PC-9 (cell line): ENCODE results near the gene SOX21.

Source experiments
- EZH2 ChIP-seq: fragments of 200-600 bp; sonication (generic); IDR thresholded peaks from 2 replicates; pipeline ENCODE4 v1.8.0; 2017; ENCODE audit warnings: antibody characterized with exemption, low read depth
- TF ChIP-seq, protein P1 (sequence below): fragments of 200-600 bp; sonication (generic); conservative IDR thresholded peaks from 2 replicates; pipeline ENCODE4 v1.6.1; 2017; ENCODE audit warnings: mixed run types, antibody characterized with exemption, mild to moderate bottlenecking, moderate library complexity

DNA sequence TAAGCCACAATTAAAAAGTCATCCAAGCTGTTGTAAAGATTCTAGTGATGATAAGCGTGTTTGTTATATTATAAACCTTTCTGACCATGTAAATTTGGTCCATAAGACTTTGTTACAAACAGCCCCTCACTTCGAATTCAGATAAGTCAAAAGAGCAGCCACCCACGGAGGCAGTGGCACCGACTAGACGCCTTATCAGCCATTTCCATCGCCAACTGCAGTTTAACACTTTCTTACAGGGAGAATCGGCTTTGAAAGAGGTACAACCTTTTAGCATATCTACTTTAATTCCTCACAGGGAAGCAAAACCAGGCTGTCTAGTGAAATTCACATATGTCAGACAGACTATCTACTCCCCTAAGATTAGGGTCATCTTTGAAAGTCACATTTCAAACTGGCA lies 47.5 kb downstream of the SOX21 start:
- TF ChIP-seq EZH2 = no peak
- TF ChIP-seq, protein P1, sequence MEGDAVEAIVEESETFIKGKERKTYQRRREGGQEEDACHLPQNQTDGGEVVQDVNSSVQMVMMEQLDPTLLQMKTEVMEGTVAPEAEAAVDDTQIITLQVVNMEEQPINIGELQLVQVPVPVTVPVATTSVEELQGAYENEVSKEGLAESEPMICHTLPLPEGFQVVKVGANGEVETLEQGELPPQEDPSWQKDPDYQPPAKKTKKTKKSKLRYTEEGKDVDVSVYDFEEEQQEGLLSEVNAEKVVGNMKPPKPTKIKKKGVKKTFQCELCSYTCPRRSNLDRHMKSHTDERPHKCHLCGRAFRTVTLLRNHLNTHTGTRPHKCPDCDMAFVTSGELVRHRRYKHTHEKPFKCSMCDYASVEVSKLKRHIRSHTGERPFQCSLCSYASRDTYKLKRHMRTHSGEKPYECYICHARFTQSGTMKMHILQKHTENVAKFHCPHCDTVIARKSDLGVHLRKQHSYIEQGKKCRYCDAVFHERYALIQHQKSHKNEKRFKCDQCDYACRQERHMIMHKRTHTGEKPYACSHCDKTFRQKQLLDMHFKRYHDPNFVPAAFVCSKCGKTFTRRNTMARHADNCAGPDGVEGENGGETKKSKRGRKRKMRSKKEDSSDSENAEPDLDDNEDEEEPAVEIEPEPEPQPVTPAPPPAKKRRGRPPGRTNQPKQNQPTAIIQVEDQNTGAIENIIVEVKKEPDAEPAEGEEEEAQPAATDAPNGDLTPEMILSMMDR = no peak
